BE2C (cell line): ENCODE data around the gene BCAR3.

Experiments used
- DNase-seq: peaks from one replicate; pipeline ENCODE4 v3.0.0-alpha.2; 2020
- H3K27me3 ChIP-seq: fragments of 250-450 bp; sonication (Bioruptor Pico); 2 replicates; pipeline ENCODE4 v1.5.1; 2020; ENCODE audit warnings: mild to moderate bottlenecking
- H3K36me3 ChIP-seq: fragments of 250-450 bp; sonication (Bioruptor Pico); 2 replicates; pipeline ENCODE4 v1.5.1; 2020; ENCODE audit warnings: mild to moderate bottlenecking
- H3K4me1 ChIP-seq: fragments of 250-450 bp; sonication (Bioruptor Pico); 2 replicates; pipeline ENCODE4 v1.5.1; 2020
- H3K4me3 ChIP-seq: 2 replicates; pipeline ENCODE4 v1.5.1; 2011; ENCODE audit warnings: low read depth, low read length
- H3K9me3 ChIP-seq: fragments of 250-450 bp; sonication (Bioruptor Pico); 2 replicates; pipeline ENCODE4 v1.5.1; 2020
- CTCF ChIP-seq: IDR thresholded peaks from 2 replicates; pipeline ENCODE4 v1.5.1; 2012; ENCODE audit warnings: mild to moderate bottlenecking, low read depth, low read length

Gene BCAR3

GRCh38 chr1:93576346-93576745 is 105.3 kb downstream of the BCAR3 start:
- Histone ChIP-seq H3K27me3 (no peaks in the 10 kb centered on the region), H3K9me3 (no peaks in the 10 kb centered on the region), H3K4me3 (no peak overlapping the region), H3K36me3 (peaks cover 26% of the 10 kb centered on the region), H3K4me1 (peaks cover 5% of the 10 kb centered on the region; the same call in 1 of the 2 replicates)
- TF ChIP-seq CTCF = no peak
- no peak for DNase-seq

- no peak for TF ChIP-seq CTCF
- peaks cover 22% of the 10 kb centered on the region for H3K36me3 ChIP-seq
- H3K27me3 ChIP-seq = no peaks in the 10 kb centered on the region
- peaks cover 5% of the 10 kb centered on the region; the same call in 1 of the 2 replicates for H3K4me1 ChIP-seq
- H3K4me3 ChIP-seq = no peak overlapping the region
- no peaks in the 10 kb centered on the region for H3K9me3 ChIP-seq
- DNase-seq = no peak
Measured at GRCh38 chr1:93575621-93576284, 105.9 kb downstream of the BCAR3 start.

GRCh38 chr1:93574991-93575390 is 106.6 kb downstream of the BCAR3 start:
- TF ChIP-seq CTCF = no peak
- Histone ChIP-seq H3K27me3 (no peaks in the 10 kb centered on the region), H3K36me3 (peaks cover 22% of the 10 kb centered on the region), H3K4me3 (no peak overlapping the region), H3K9me3 (no peaks in the 10 kb centered on the region), H3K4me1 (peaks cover 3% of the 10 kb centered on the region; the same call in 1 of the 2 replicates)
- DNase-seq = no peak

- Histone ChIP-seq H3K4me3 (no peak overlapping the region), H3K9me3 (no peaks in the 10 kb centered on the region), H3K36me3 (peaks cover 20% of the 10 kb centered on the region), H3K27me3 (no peaks in the 10 kb centered on the region), H3K4me1 (no peaks in the 10 kb centered on the region)
- DNase-seq = no peak
- no peak for TF ChIP-seq CTCF
Measured at GRCh38 chr1:93574511-93574910, 107.1 kb downstream of the BCAR3 start.

GRCh38 chr1:93573940-93574469 is 107.6 kb downstream of the BCAR3 start:
- H3K9me3 ChIP-seq = no peaks in the 10 kb centered on the region
- H3K4me1 ChIP-seq = no peaks in the 10 kb centered on the region
- peaks cover 19% of the 10 kb centered on the region for H3K36me3 ChIP-seq
- H3K27me3 ChIP-seq = no peaks in the 10 kb centered on the region
- H3K4me3 ChIP-seq = no peak overlapping the region
- no peak for TF ChIP-seq CTCF
- no peak for DNase-seq

- peaks cover 25% of the 10 kb centered on the region for H3K36me3 ChIP-seq
Measured at GRCh38 chr1:93571623-93572310, 109.9 kb downstream of the BCAR3 start.

More at GRCh38 chr1:93571623-93572310, 109.9 kb downstream of the BCAR3 start:
- H3K4me1 ChIP-seq = peaks cover 8% of the 10 kb centered on the region
- no peak for TF ChIP-seq CTCF
- H3K9me3 ChIP-seq = no peaks in the 10 kb centered on the region
- no peak overlapping the region for H3K4me3 ChIP-seq
- no peak for DNase-seq
- no peaks in the 10 kb centered on the region for H3K27me3 ChIP-seq
